NCI-H748 treated with DMSO at 0.1 percent for 48 hours (cell line): Measurements from ENCODE around the gene LENG1.

Experiments used
- DNase-seq: peaks from one replicate; lab custom pipeline; 2025; lab: John Stamatoyannopoulos, UW

The LENG1 gene

DNA sequence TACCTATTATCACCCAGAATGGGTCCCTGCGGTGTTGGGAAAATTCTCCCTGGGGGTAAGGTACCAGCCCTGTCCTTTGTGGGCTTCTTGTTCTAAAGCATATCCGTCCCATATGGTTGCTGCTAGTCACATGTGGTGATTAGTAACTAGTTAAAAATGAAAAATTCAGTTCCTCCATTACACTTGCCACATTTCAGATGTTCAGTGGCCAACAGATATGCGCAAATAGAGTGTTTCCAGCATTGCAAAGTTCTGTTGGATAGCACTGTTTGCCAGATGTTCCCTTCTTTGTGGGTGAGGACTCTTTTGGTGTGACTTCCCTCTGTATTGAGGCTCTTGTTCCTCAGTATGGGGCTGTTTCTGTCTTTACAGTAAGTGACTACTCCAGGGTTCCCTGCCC lies 18.2 kb downstream of the LENG1 start:
- DNase-seq, result no peak

DNA sequence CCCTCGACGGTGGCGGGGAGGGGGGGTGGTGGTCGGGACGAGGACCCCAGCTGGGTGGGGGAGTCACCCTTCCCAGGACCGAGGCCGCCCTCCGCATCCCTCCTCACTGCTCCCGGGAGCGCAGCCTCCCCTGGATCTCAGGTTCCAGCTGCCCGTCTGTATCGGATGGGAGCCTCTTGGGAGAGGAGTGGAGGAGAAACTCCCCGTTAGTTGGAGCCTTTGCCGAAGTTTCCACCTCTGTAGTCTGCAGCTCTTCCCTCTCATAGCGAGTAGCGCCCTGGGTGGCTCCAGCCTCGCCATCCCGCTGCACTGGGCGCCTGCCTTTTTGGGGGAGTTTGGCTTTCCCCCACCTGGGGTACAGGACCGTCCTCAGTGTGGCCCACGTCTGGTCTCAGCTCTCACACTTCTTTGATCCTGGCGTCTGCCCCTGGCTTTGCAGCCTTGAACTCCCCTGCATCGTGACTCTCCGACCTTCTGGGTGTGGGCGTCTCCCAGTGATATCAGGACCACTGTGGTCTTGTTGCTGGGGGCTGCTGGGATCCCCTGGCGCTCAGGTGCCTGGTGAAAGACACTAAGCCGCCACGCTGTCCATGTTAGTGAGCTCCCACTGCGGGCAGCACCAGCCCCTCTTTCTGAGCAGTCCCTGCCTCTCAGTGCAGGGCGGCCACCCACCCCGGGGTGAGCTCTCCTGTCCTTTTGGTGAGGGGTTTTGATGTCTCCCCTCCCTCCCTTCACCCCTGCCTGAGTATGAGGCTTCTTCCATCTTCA lies 20.8 kb downstream of the LENG1 start:
- DNase-seq, result no peak

DNA sequence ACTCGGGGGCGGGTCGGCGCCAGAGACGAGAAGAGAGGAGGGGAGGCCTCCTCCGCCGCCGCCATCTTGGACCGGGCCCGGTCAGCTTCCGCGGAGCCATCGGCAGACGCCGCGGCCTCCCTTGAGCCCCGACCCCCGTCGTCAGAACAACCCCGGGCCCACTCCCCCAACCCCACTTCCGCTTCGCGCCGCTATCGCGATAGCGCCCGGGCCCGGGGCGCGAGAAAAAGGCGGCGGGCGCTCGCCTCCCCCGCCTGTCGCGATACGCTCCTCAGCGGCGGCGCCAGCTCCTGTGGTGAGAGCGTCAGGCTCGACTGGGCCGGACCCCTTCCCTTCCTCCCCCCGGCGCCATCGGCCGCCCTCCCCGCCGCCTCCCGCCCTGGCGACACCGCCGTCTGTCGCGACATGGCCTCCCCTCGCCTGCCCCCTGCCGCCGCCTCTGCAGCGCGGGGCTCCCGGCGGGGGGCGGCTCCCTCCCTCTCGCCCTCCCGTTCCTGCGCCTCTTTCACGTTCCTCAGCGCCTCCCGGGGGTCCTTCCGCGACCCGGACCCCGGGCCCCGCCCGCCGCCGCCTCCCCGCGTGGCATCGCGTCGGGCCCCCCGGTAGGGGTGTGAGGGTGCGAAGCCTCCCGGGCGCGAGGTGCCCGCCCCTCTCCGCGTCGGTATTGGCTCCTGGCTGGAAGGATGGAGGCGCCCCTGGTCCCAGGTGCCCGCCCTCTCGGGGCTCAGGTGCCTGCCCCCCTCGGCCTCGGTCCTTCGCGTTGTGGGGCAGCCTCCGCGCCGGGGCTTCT lies 21.6 kb downstream of the LENG1 start, which contains the start of gene CNOT3:
CNOT3 (plus strand) TSS at position 64 of the 790 bp plus-strand sequence. CDS start 5,217 bp downstream, outside the sequence.
- DNase-seq, result no peak

DNA sequence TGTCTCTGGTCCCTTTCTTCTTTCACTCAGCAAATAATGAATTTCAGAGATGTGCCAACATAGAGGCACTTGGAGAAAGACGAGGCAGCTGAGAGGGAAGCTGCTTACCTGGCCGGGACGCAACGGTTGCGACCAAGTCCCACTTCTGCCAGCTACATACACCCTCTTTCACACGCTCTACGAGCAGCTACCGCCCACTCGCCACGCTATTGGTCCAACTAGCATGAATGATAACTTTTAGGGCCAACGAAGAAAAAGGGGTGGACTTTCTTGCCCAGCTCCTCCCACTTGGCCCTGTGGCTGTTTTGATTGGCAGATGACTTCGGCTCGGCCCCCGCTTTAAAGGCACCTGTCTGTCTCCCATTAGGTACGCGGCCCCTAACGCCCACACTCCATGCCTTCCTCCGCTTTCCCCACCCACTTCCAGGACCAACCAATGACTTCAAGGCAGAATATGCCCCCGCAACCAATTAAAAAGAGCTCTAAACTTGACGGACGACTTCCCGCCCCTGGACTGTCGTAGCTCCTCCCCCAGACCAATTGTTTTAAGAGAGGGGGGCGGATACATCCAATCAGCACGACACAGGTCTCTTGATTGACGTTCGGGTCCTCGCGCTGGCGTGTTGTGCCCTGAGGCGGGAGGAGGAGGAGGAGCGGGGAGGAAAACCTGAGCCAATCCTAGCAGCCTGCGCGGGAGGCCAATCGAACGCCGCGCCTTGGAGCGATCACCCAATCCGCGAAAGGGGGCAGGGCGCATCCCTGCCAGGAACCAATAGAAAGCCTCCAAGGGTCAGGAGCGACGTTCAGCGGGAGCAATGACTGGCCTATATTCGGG lies 22.4 kb downstream of the LENG1 start:
- peak; percentile 100 for DNase-seq

DNA sequence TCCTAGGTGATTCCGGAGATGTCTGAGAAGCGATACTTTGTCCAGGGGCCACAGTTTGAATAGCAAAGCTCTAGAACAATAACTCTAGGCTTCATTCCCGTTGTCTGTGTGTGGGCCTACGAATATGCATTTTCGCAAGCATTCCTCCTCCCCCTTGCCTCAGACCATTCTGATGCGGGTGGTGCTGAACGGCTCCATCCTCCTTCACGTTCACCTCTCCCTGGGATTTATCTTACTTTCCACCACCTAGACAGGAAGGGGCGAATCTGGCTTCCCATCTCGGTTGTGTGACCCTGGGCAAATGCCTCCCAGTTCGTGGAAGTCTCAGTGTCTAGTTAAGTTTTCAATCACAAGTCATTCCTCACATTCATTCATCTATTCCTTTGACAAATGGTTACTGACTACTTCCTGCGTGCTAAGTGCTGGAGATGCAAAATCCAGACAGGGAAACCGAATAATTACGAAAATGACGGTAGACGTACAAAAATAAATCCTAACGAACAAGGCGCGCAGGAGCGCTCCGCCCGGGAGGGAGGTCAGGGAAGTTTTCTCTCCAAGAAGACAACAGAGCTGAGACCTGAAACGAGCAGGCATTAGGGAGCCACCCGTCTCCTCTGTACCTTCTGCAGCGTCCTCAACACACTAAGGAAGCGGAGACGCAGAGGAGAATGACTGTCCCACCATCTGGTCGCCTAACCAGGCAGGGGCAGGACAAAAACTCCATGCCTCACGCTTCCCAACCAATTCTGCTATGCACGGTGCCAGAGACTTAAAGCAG lies 23.2 kb downstream of the LENG1 start:
- no peak for DNase-seq

DNA sequence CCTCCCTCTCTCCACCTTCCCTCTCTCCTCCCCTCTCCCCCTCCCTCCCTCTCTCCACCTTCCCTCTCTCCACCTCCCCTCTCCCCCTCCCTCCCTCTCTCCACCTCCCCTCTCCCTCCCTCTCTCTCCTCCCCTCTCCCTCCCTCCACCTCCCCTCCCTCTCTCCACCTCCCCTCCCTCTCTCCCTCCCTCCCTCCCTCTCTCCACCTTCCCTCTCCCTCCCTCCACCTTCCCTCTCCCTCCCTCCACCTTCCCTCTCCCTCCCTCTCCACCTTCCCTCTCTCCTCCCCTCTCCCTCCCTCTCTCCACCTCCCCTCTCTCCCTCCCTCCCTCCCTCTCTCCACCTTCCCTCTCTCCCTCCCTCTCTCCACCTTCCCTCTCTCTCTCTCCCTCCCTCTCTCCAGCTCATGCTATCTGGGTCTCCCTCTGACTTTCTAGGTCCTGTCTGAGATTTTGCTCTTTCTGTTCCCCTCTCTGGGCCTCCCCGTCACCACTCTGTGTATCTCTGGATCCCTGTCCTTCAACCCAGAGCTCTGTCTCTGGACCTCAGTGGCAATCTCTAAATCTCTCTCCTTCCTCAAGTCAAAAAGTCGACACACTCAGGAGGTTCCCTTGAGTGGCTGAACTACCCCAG lies 25.4 kb downstream of the LENG1 start:
- DNase-seq, result no peak

DNA sequence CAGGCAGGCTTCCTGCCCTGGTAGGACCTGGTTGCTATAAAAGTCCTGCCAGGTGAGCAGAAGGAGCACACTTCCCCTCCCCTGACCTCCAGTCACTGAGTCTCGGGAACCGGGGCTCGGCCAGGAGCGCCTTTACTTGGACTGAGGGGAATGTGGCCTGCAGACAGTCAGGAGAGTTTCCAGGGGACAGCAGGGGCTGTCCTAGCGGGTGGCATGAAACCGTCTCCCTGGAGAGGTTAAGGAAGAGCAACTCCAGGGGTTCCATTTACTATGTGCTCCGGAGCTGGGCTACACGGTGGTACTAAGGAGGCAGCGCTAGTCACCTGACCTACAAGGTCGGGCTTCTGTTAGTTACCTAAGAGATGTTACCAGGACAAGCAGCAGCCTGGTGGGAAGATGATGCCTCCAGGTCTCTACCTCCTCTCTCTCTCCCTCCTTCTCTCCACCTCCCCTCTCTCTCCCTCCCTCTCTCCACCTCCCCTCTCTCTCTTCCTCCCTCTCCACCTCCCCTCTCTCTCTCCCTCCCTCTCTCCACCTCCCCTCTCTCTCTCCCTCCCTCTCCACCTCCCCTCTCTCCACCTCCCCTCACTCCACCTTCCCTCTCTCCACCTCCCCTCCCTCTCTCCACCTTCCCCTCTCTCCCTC lies 26.1 kb downstream of the LENG1 start:
- DNase-seq, result no peak

DNA sequence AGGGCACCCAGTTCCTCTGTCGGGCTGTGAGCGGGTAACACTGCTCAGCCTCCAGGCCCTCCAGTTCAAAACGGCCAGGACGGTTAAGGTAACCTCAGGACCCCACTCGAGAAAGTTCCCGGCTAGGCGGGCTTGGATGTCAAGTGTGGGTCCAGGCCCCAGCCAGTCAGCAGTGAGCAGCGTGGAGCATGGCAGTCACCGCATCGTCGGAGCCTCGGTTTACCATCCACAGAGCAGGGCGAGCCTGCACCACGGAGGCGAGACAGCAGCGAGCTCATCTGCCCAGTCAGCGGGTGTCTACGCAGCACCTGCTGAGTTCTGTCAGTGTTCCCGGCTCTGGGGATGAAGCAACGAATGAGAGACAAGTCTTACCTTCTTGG lies 29.9 kb downstream of the LENG1 start:
- DNase-seq, result no peak

DNA sequence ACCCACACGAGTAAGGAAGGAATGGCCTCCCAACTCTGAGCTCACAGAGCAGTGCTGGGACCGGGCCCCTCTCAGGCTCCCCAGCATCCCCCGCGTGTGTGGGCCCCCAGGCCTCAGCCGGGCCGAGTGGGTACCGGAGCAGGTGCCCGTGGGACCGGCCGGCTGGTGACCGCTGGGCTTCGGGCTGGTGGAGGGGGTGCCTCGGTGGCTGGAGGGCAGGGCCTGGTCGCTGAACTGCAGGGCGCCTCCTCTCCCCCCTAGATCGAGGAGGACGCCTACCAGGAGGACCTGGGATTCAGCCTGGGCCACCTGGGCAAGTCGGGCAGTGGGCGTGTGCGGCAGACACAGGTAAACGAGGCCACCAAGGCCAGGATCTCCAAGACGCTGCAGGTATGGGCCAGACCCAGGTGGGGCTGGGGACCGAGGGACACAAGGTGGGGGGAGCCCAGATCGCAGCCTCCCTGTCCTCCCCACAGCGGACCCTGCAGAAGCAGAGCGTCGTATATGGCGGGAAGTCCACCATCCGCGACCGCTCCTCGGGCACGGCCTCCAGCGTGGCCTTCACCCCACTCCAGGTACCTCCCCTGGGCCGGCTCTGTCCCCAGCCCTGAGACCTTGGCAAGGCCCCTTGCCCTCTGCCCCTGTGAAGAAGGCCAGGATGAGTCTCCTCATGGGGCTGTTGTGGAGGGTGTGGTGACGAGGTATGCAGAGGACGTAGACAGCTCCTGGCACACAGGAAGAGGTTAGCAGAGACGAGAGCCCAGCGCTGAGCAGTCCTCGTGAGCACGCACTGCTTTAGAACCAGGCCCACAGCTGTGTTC lies 30.5 kb downstream of the LENG1 start:
- no peak for DNase-seq

DNA sequence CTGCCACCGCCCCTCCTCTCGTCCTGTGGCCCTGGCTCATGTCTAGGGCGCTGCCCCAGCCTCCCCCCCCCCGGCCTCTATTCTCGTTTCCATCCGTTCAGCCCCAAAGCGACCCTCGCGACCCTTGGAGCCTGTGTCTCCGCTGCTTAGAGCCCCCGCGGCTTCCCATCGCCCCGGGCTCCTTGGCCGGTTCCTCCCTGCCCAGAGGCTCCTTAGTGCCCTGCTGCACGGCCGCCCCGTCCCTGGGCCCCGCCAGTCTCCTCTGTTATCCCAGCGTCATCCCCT lies 31.1 kb downstream of the LENG1 start:
- DNase-seq, result no peak

DNA sequence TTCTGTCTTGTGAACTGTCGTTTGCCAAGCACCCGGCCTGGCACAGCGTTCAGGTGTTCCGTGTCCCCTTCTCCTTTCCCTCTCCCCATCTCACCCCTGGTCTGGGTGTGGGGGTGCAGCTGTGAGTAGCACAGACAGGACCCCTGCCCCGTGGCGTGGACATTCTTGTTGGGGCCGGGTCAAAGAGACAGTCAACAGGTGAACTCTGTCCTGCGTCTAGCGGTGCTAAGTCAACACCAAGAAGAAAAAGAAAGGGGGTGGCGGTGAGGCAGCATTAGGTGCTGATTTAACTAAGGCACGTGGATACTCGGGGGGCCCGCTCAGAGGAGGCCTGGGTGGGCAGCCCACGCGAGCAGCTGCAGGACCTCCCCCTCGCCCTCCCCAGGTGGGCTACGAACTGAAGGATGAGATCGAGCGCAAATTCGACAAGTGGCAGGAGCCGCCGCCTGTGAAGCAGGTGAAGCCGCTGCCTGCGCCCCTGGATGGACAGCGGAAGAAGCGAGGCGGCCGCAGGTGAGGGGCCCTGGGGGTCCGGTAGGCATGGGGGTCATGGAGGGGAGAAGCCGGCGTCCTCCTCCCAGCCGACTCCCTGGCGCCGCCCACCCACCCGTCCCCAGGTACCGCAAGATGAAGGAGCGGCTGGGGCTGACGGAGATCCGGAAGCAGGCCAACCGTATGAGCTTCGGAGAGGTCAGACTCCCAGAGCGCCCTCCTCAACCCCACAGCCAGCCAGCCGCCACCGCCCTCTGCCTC lies 31.7 kb downstream of the LENG1 start:
- DNase-seq, result no peak

DNA sequence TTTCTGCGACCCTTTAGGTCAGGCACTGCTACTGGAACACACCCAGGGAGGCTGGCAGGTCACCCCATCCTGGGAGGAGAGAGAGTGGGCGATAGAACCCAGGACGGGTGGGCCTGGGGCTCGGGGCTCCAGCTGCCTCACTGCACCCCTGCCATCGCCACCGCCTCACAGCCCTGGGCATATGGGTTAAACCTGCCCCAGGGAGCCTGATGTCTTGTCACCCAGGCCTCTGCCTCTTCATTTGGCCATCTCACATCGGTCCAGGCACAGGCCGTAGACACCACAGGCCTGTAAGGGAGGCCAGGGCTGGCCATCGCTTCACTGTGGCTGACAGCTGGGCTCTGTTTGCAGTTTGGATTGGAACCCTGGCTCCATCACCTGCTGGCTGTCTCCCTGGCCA lies 33.8 kb downstream of the LENG1 start:
- DNase-seq, result no peak

DNA sequence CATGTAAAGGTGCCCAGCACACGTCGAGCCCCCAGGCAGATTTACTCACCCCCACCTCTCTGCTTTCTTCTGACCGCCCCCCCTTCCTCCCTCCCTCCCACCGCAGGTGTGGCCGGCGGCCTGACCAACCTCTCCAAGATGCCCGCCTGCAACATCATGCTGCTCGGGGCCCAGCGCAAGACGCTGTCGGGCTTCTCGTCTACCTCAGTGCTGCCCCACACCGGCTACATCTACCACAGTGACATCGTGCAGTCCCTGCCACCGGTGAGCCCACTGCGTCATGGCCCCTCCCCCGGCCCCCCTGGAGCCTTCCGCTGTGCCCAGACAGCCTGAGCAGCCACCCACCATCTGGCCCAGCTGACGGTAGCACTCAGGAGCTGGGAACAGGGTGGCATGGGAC lies 35.1 kb downstream of the LENG1 start:
- DNase-seq, result no peak

DNA sequence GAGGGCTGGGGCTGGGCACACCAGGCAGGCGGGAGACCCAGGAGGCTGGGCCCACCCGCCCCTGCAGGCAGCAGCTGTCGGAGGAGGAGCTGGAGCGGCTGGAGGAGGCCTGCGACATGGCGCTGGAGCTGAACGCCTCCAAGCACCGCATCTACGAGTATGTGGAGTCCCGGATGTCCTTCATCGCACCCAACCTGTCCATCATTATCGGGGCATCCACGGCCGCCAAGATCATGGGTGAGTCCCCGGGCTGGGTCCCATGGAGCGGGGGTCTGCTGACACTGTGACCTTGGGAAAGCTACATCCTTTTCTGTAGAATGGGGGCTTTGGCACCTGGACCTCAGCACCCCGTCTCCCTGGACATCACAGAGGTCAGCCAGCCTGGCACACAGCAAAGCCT lies 35.8 kb downstream of the LENG1 start:
- DNase-seq, result no peak

DNA sequence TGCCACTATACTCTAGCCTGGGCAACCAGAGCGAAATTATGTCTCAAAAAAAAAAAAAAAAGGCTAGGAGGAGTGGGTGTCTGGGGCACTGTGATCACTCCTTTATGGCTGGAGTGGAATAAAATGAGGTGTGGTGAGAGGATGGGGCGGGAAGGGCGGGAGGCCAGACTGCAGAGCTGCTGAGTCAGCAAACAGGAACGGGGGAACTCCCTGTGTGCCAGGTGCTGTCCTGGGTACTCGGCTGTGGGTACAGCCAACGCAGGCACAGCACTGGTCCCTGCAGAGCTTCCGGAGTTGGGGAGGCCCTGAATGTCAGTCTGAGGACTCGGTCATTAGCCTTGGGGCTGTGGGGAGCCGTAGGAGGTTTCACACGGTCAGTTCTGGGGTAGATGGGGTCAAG lies 38.3 kb downstream of the LENG1 start:
- DNase-seq, result no peak

DNA sequence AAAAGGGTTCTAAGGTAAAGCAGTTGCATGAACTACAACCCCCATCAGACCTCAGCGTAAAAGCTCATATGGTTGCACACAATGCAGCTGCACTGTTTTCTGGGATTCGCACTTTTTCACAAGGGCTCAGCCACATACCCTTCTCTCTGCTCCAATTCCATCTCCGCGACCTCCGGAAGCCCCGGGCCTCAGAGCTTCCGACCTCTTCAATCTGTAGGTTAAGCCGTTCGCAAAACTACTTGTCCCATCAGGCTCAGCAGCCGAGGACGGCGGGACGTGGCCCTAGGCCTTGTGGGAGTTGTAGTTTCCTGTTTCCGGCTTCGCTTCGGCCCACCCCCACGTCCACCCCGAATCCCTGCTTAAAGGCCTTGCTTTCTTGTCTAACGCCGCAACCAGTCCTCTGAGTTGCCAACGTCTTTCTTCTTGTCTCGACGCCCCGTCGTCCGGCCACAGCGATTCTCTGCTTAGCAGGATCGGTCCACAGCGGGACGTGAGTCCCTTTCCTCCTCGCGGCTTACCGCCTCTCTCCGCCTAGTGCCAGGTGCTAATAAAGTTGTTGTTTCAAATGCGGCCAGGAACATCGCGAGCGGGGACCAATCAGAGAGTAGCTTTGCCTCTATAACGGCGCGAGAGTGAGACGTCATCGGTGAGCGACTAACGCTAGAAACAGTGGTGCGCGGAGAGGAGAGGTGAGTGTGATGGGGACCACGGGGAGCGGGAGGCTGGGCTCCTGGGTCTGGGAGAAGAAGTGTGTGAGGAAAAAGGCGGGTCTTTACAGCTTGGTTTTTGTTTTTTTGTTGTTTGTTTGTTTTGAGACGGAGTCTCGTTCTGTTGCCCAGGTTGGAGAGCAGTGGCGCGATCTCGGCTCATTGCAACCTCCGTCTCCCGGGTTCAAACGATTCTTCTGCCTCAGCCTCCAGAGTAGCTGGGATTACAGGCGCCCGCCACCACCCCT lies 44.1 kb downstream of the LENG1 start, which contains the start of the genes PRPF31 and TFPT:
PRPF31 (plus strand) TSS at position 646 of the 955 bp plus-strand sequence. CDS start 2,525 bp downstream, outside the sequence.
TFPT (minus strand) TSS at position 549 of the 955 bp plus-strand sequence; CDS start at position 161, 388 bp downstream.
- DNase-seq, result peak; percentile 99

DNA sequence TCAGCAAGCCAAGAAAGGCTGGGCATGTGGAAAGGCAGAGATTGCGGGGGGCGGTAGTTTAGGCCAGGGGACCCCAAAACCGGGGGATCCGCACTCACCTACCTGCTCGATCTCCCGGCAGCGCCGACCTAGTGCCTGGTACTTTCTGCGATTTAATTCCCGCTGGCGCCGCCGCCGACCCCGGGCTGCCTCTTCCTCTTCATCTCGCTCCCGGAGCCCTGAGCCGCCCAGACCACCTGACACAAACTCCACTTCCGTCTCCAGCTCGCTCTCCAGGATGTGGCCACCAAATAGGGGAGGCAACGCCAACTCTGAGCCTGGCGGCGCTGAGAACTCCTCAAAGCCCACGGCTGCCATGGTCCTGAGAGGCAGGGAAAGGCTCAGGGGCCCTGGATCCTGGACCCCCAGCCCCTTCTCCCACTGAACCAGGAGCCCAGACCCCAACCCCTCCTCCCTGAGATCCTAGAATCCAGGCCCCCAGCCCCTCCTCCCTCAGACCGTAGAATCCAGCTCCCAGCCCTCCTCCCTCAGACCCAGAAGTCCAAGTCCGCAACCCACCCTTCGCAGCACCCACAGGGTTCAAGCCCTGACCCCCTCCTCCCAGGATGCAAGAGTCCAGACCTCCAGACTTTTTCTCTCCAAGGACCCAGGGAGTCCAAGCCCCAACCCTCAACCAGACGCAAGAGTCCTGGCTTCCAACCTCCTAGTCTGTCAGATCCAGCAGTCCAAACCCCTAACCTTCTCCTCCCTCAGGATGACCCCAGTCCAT lies 45.0 kb downstream of the LENG1 start:
- no peak for DNase-seq
